UCSD-AML1 (cell line): ENCODE results near the gene LHPP.
A peak's percentile ranks its signal among the peaks of the same experiment; 100 is the strongest.

Source experiments
- DNase-seq: peaks from one replicate; lab custom pipeline; 2025; ENCODE audit not compliant: unreplicated experiment; lab: John Stamatoyannopoulos, UW

Gene LHPP

GRCh38 chr10:124640056-124640455 lies 178.4 kb downstream of the LHPP start:
- DNase-seq = no peak

- DNase-seq = peak; percentile 82
Observed at GRCh38 chr10:124640538-124641231, 179.1 kb downstream of the LHPP start.

- DNase-seq = peak; percentile 66
Observed at GRCh38 chr10:124641282-124642087, 179.9 kb downstream of the LHPP start.

DNA sequence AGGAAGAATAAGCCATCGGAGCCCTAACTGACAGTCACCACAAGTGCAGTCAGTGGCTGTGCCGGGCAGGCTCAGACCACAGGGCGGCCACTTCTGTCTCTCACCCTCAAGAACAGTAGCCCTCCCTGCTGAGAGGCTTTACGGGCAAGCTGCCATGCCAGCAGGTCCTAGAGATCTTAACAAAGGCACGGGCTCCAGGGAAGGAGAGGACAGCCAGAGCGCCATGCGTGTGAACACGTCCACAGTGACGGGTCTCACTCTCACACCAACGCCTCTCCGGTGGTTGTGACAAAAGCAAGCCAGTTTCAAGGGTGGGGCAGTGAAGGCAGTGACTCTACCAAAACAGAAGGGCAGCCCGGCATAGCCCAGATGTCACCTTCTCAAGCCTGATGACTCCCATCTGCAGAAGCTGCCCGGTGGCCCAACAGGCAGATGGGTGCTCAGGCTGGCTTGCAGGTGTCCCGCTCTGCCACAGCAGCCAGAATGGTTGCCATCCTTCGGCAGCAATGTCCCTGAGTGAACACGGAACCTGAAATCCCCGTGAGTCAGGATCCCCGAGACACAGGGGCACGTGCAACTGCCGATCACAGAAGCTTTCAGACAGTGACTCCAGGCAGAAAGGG lies 180.6 kb downstream of the LHPP start:
- no peak for DNase-seq

DNA sequence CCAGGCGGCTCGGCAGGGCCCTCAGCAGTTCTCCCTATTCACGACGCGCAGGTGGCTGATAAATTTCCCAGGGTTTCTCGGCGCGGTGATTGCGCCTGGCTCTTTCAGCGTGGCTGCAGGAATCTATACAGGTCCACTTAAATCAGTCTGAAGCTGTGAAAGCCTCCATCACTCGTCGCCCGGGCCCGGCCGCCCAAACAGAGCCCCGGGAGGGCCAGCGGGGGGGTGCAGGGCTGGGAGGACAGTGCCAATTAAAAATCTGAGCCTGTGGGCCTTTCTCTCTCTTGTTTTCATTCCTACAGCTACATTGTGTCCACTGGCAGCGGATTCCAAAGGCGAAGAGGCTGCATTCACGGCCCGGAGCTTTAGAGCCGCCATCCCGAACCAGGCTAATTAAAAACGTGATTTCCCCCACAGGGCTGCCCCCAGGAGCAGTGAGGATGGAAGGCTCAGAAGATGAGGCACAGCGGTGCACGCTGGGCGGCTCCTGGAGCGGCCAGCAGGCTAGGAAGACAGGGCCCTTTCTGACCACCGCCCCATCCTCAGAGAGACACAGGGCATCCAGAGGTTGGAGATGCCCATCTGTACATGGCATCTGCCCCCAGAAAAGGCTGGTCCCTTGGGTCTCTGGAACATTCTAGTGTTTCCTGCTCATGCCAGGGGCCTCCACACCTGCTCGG lies 181.8 kb downstream of the LHPP start:
- DNase-seq = no peak

DNA sequence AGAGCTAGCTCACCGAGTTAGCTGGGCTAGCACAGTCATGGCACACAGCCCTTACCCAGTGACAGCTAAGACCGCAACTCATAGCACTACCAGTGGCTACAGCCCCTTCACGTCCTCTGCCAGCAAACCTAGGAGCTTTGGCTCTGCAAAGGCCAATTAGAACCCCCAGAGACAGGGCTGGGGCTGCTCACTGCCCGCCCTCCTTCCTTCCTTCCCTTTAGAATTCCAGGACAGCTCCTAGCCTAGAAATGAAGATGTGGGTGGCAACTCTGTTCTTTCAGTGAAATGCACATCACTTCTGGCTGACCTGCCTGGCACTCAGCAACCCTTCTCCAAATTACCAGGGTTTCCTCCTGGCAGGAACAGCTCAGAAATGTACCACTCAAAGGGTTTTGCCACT lies 182.6 kb downstream of the LHPP start:
- DNase-seq = no peak

GRCh38 chr10:124644771-124645415 lies 183.3 kb downstream of the LHPP start:
- DNase-seq = no peak

GRCh38 chr10:124645467-124646095 lies 184.0 kb downstream of the LHPP start:
- DNase-seq = no peak

DNA sequence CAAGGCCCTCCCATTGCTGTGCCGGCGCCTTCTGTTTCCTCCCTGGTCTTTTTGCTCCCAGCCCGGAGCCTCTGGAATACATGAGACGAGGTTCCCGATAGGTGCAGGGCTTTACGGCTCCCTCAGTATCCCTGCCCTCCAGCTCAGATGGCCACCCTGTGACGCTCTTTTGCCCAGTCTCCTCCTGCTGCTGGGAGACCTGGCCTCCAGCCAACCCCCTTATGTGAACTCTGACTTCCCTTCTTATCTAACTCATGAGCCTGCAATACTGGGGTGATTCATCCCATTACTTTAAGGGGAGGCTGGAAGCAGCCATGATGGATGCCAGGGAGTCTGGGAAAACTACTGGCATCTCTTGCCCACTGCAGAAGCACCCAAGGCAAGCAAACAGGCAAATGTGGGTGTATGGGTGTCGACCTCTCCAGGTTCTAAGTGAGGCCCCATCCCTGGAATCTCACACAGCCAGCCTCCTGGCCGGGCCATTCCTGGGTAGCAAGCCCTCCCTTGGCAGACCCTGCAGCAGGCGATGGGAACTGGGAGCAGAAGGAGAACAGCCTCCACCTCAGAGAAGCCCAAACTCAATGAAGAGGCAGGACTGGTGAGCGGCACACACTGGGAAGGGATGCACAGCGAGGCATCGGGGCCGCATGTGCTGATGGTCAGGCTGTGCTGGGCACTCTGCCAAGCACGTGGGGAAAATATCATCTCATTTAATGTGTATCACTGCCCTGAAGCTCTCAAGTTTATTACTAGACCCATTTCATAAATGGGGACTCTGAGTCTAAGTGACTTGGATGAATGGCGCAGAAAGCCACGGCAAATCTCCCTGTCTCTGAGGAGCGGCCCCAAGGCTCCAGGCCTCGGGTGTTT lies 185.1 kb downstream of the LHPP start:
- peak; percentile 37 for DNase-seq

GRCh38 chr10:124647421-124648130 lies 186.0 kb downstream of the LHPP start:
- DNase-seq = peak; percentile 89

DNA sequence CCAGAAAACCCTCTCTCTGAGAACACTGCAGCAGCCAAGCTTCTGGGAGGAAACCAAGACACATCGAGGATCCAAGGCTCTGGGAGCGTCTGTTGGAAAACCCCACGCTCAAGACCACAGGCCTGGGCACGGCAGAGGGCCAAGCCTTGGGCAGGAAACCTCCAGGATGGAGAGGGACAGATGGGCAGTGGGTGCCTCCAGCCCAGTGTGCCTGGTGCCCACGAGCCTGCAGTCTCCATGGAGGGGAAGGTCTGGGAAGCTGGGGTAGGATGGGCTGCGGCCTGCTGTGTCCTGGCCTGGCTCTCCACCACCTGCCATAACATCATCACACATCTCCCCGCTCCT lies 186.5 kb downstream of the LHPP start:
- no peak for DNase-seq

DNA sequence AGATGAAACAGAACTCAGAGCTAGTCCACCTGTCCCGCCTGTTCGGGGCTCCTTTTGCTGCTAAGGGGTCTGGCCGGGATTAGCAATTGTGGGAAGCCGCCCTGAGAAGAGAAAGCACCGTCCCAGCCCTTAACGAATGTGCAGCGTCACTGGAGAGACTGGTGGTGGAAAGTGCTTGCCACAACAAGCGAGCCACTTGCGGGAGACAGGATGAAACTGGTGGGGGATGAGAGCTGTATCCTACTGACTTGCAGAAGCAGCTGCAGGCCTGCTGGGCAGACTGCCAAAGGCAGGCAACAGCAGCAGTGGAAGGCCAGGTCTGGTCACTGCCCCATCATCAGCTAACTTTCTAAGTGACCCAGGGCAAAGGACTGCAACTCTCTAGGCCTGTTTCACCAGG lies 187.1 kb downstream of the LHPP start:
- DNase-seq = peak; percentile 82

DNA sequence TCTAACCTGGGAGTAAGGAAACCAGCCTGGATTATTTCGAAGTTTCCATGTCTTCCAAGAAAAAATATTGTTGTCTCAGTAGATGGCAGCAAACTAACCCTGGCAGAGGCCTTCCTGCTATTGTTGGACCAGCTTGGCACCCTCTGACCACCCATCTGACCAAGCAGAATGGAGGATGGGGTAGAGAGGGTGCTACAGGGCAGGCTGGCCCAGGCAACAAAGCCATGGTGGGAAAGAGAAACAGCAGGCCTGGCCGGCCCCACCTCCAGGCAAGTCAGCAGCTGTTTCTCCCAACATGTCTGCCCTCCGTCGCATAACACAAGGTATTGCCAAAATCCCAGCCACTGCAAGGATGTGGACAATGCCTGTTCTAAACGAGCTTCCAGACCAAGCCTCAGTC lies 187.6 kb downstream of the LHPP start:
- DNase-seq = no peak

DNA sequence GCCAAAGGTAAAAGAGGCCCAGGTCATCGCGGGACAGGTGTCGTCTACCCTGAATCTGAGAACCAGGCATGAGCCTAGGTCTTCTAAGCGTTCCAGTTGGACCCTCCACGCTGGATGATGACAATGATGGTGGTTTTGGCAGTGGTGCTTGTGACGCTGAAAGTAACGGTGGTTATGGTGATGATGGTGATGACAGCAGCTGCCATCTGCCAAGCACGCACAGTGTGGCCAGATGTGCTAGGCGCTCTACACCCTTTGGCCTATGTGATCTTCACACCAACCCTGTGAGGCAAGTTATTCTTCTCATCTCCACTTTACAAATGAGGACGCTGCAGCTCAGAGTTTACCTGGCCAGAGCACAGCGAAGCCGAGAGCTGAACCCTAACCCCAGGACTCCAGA lies 188.6 kb downstream of the LHPP start:
- DNase-seq = no peak

- DNase-seq = no peak
Observed at GRCh38 chr10:124650820-124651401, 189.3 kb downstream of the LHPP start.

GRCh38 chr10:124651402-124651891 lies 189.8 kb downstream of the LHPP start:
- DNase-seq = no peak

DNA sequence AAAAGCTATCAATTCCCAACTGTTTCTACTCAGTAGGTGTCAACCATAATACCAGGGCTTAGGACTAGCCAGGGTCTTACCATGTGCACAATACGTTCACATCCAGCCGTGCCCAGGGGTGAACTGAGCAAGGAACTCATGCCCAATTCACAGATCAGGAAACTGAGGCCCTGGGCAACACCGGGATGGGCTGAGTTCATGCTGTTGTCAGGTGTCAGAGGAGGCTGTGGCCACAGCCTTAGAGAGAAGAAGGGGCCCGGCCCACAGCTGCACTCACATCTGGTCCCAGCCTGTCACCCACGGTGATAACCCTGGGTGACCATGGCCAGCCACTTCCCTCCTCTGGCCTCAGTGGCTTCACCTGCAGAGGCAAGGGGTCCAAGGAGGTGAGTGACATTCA lies 190.6 kb downstream of the LHPP start:
- no peak for DNase-seq

- no peak for DNase-seq
Observed at GRCh38 chr10:124652701-124653100, 191.1 kb downstream of the LHPP start.

DNA sequence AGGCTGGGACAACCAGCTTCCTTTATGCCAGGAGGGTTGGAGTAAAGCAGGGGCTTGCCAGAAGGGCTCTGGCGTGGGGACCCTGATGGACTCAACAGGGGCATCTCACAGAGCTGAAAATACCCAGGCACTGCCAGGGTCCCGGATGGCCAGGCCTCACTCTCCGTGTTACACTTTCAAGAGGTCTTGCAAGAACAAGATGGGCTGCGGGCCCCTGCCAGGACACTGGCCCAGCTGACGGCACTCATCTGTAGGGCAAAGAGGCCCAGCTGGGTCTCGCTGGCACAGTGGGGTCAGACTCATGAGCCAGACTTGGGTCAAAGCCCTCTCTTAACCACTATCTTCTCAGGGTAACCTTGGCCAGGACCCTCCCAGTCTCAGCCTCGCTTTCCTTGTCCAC lies 191.7 kb downstream of the LHPP start:
- no peak for DNase-seq
